ENCODE measurements around the gene WASHC3. TPM values are rescaled to one million over a fixed set of nuclear protein-coding genes. Genes with fewer than 3 reads are reported as not detected.
"Not testable (repeated sequence)": the region's sequence is repeated elsewhere in the genome, so short reads cannot be mapped to it uniquely, and the experiment has no call there.

WASHC3 gene
- total and polyA plus RNA-seq, 12 donors: 33.2 to 55.2 (median 43.1) TPM

GRCh38 chr12:102022286-102022685, 39.5 kb downstream of the WASHC3 start:
- Histone ChIP-seq H3K27ac (no peak overlapping the region), H3K36me3 (peaks cover 0 to 86% (median 15%) of the 10 kb centered on the region in 9 donors), H3K9me3 (no peaks in the 10 kb centered on the region), H3K27me3 (no peaks in the 10 kb centered on the region), H3K4me3 (no peak overlapping the region), H3K4me1 (peaks cover 0 to 14% (median 0%) of the 10 kb centered on the region in 9 donors)
- no peak for DNase-seq
- ATAC-seq: no peak
- TF ChIP-seq CTCF (IDR thresholded peaks at IDR 0.05): no peak
- intact Hi-C loops (cut with DNase I): no loop called here
- whole genome bisulfite sequencing, 2 donors: 91 to 95% methylated on average over 1 of the region's 1 CpG

- ATAC-seq: no peak
- 75 to 84% methylated on average over 2 of the region's 2 CpGs for WGBS, 2 donors
- peaks cover 0 to 87% (median 13%) of the 10 kb centered on the region in 9 donors for H3K36me3 ChIP-seq
- no peak overlapping the region for H3K27ac ChIP-seq
- no peak for TF ChIP-seq CTCF (IDR thresholded peaks at IDR 0.05)
- no peak for DNase-seq
- intact Hi-C loops (cut with DNase I): no loop called here
- no peaks in the 10 kb centered on the region for H3K9me3 ChIP-seq
- no peak overlapping the region for H3K4me3 ChIP-seq
- no peaks in the 10 kb centered on the region for H3K27me3 ChIP-seq
- peaks cover 0 to 14% (median 0%) of the 10 kb centered on the region in 9 donors for H3K4me1 ChIP-seq
These were observed 40.1 kb downstream of the WASHC3 start for GRCh38 chr12:102021540-102022246.

- 97 to 98% methylated on average over 5 of the region's 5 CpGs for WGBS, 2 donors
- DNase-seq; H3K27me3 ChIP-seq; ATAC-seq; H3K9me3 ChIP-seq; H3K4me3 ChIP-seq; intact Hi-C loops (cut with DNase I); H3K27ac ChIP-seq: not testable (repeated sequence)
- Histone ChIP-seq H3K4me1 (peaks cover 0 to 12% (median 0%) of the 10 kb centered on the region in 9 donors), H3K36me3 (peaks cover 0 to 84% (median 5%) of the 10 kb centered on the region in 9 donors)
These were observed 43.2 kb downstream of the WASHC3 start for GRCh38 chr12:102018607-102019006.

- H3K9me3 ChIP-seq: no peaks in the 10 kb centered on the region
- H3K36me3 ChIP-seq: peaks cover 0 to 85% (median 11%) of the 10 kb centered on the region in 9 donors
- ATAC-seq (no peak), DNase-seq (no peak)
- TF ChIP-seq CTCF (IDR thresholded peaks at IDR 0.05): no peak
- H3K27me3 ChIP-seq: no peaks in the 10 kb centered on the region
- H3K4me1 ChIP-seq: peaks cover 0 to 4% (median 0%) of the 10 kb centered on the region in 9 donors
- 89 to 90% methylated on average over 1 of the region's 1 CpG for WGBS, 2 donors
- intact Hi-C loops (cut with DNase I): no loop called here
- H3K4me3 ChIP-seq: no peak overlapping the region
- H3K27ac ChIP-seq: no peak overlapping the region
These were observed 45.3 kb downstream of the WASHC3 start for GRCh38 chr12:102016472-102016871.
